Ascending aorta (tissue), 2 donors: ENCODE results near the gene TBX10. TPM values are rescaled to one million over a fixed set of nuclear protein-coding genes. Genes with fewer than 3 reads are reported as not detected.

ENCODE experiments used
- DNase-seq, 2 donors: peaks; one replicate each; pipeline ENCODE4 v3.0.0-alpha.2; 2019; ENCODE audit warnings: low spot score in 2 of 2
- H3K27ac ChIP-seq, 2 donors: fragments of 200-600 bp; sonication (generic); one replicate each; pipeline ENCODE4 v1.5.1; 2016 to 2017; ENCODE audit warnings: mild to moderate bottlenecking in 1 of 2
- H3K27me3 ChIP-seq: fragments of 200-600 bp; sonication (generic); one replicate; pipeline ENCODE4 v1.5.1; 2017
- H3K36me3 ChIP-seq, 2 donors: fragments of 200-600 bp; sonication (generic); one replicate each; pipeline ENCODE4 v1.5.1; 2016
- H3K4me1 ChIP-seq, 2 donors: fragments of 200-600 bp; sonication (generic); one replicate each; pipeline ENCODE4 v1.5.1; 2016 to 2017; ENCODE audit warnings: mild to moderate bottlenecking in 1 of 2
- H3K4me3 ChIP-seq, 2 donors: fragments of 200-600 bp; sonication (generic); one replicate each; pipeline ENCODE4 v1.5.1; 2016 to 2017; ENCODE audit warnings: mild to moderate bottlenecking in 1 of 2
- H3K9me3 ChIP-seq, 2 donors: fragments of 200-600 bp; sonication (generic); one replicate each; pipeline ENCODE4 v1.5.1; 2016
- CTCF ChIP-seq, 3 experiments: fragments of 200-600 bp in 2 of 3; fragments of 450-650 bp in 1 of 3; sonication (generic) in 2 of 3; IDR thresholded peaks; one replicate each; pipeline ENCODE4 v1.5.1; 2016 to 2019; ENCODE audit warnings: antibody characterized with exemption in 3 of 3, mild to moderate bottlenecking in 1 of 3, moderate library complexity in 1 of 3
- intact Hi-C: fragments of 100-400 bp; cut with DNase I; formaldehyde crosslinking; loops from one replicate; pipeline ENCODE4 v1.15.1; 2023
- total RNA-seq: library from RNA; depleted of rRNA; stranded (reverse); fragments of >200 nt; gene quantifications from one replicate; pipeline ENCODE4 v1.1.0, GENCODE V29; 2016

TBX10 gene
- total RNA-seq, 1 donor from 2014 or later, result not detected

GRCh38 chr11:67644472-67645418, 5.2 kb upstream of the TBX10 start:
- H3K27me3 ChIP-seq, result peaks cover 4% of the 10 kb centered on the region
- H3K27ac ChIP-seq, result no peak overlapping the region
- H3K36me3 ChIP-seq, result no peaks in the 10 kb centered on the region
- no peaks in the 10 kb centered on the region for H3K9me3 ChIP-seq
- no peak overlapping the region for H3K4me3 ChIP-seq
- TF ChIP-seq CTCF (IDR thresholded peaks at IDR 0.05), result no peak
- intact Hi-C loops, result no loop called here
- no peak for DNase-seq
- no peaks in the 10 kb centered on the region for H3K4me1 ChIP-seq

- no peak for TF ChIP-seq CTCF (IDR thresholded peaks at IDR 0.05)
- H3K27me3 ChIP-seq, result peaks cover 4% of the 10 kb centered on the region
- intact Hi-C loops, result no loop called here
- DNase-seq, result no peak
- no peak overlapping the region for H3K27ac ChIP-seq
- H3K4me1 ChIP-seq, result no peaks in the 10 kb centered on the region
- no peaks in the 10 kb centered on the region for H3K36me3 ChIP-seq
- no peaks in the 10 kb centered on the region for H3K9me3 ChIP-seq
- H3K4me3 ChIP-seq, result no peak overlapping the region
Measured at GRCh38 chr11:67644042-67644441, 4.5 kb upstream of the TBX10 start.

GRCh38 chr11:67642173-67643120, 2.9 kb upstream of the TBX10 start:
- H3K9me3 ChIP-seq, result no peaks in the 10 kb centered on the region
- no peak overlapping the region for H3K4me3 ChIP-seq
- intact Hi-C loops, result no loop called here
- TF ChIP-seq CTCF (IDR thresholded peaks at IDR 0.05), result no peak
- H3K36me3 ChIP-seq, result no peaks in the 10 kb centered on the region
- no peak for DNase-seq
- H3K4me1 ChIP-seq, result no peaks in the 10 kb centered on the region
- peaks cover 4% of the 10 kb centered on the region for H3K27me3 ChIP-seq
- no peak overlapping the region for H3K27ac ChIP-seq

GRCh38 chr11:67641338-67642172, 2.0 kb upstream of the TBX10 start:
- DNase-seq, result no peak
- intact Hi-C loops, result no loop called here
- TF ChIP-seq CTCF (IDR thresholded peaks at IDR 0.05), result no peak
- no peaks in the 10 kb centered on the region for H3K4me1 ChIP-seq
- H3K9me3 ChIP-seq, result no peaks in the 10 kb centered on the region
- H3K27ac ChIP-seq, result no peak overlapping the region
- no peaks in the 10 kb centered on the region for H3K36me3 ChIP-seq
- H3K4me3 ChIP-seq, result no peak overlapping the region
- H3K27me3 ChIP-seq, result no peaks in the 10 kb centered on the region

GRCh38 chr11:67640758-67641337, 1.3 kb upstream of the TBX10 start:
- intact Hi-C loops, result no loop called here
- no peak for DNase-seq
- Histone ChIP-seq H3K27ac (no peak overlapping the region), H3K27me3 (no peaks in the 10 kb centered on the region), H3K36me3 (no peaks in the 10 kb centered on the region), H3K4me1 (no peaks in the 10 kb centered on the region), H3K9me3 (no peaks in the 10 kb centered on the region), H3K4me3 (no peak overlapping the region)
- TF ChIP-seq CTCF (IDR thresholded peaks at IDR 0.05), result no peak
